Measurements from ENCODE around the gene ANP32A. TPM values are rescaled to one million over a fixed set of nuclear protein-coding genes. Genes with fewer than 3 reads are reported as not detected.

The ANP32A gene
- total and polyA plus RNA-seq, 2 donors (not counting 1 experiment from before 2014, with no cell fraction given) = 47.7 to 53.1 TPM

- Histone ChIP-seq H3K27me3 (ENCODE audit: control insufficient read depth, insufficient read depth, low read length) (peaks cover 13% of the 10 kb centered on the region), H2AFZ (ENCODE audit: low read length) (no peak overlapping the region), H3K36me3 (ENCODE audit: control insufficient read depth, insufficient read depth, low read length) (no peaks in the 10 kb centered on the region), H3K4me3 (replicated peaks in 1 of 4; ENCODE audit: control extremely low read depth in 1 of 4, insufficient read depth in 1 of 4, low read depth in 3 of 4, low read length in 4 of 4) (no peak overlapping the region), H3K4me1 (ENCODE audit: control insufficient read depth, extremely low read depth, insufficient read depth, low read length) (no peaks in the 10 kb centered on the region), H4K20me1 (ENCODE audit: control insufficient read depth, extremely low read depth, insufficient read depth, low read length) (no peaks in the 10 kb centered on the region), H3K9me3 (ENCODE audit: control insufficient read depth, insufficient read depth, low read depth, low read length) (no peaks in the 10 kb centered on the region), H3K4me2 (ENCODE audit: extremely low read depth, insufficient read depth, low read length) (no peak overlapping the region), H3K79me2 (ENCODE audit: control insufficient read depth, insufficient read depth, low read length) (no peaks in the 10 kb centered on the region), H3K9ac (ENCODE audit: insufficient read depth, low read length) (no peak overlapping the region), H3K27ac (ENCODE audit: insufficient read depth, low read length) (no peak overlapping the region)
- DNase-seq (ENCODE audit: low read depth in 2 of 2) = no peak
- TF ChIP-seq EZH2 (IDR thresholded peaks at IDR 0.05; ENCODE audit: low read length, missing control alignments) (peak; percentile 39), CTCF (conservative IDR thresholded peaks at IDR 0.05 in 1 of 2, IDR thresholded peaks at IDR 0.05 in 1 of 2; ENCODE audit: low read depth in 1 of 2, low read length in 2 of 2) (no peak)
These were observed 28.8 kb upstream of the ANP32A start for GRCh38 chr15:68849497-68849896.

GRCh38 chr15:68846851-68847439, 26.2 kb upstream of the ANP32A start:
- Histone ChIP-seq H3K9me3 (ENCODE audit: control insufficient read depth, insufficient read depth, low read depth, low read length) (no peaks in the 10 kb centered on the region), H3K36me3 (ENCODE audit: control insufficient read depth, insufficient read depth, low read length) (no peaks in the 10 kb centered on the region), H3K4me3 (replicated peaks in 1 of 4; ENCODE audit: control extremely low read depth in 1 of 4, insufficient read depth in 1 of 4, low read depth in 3 of 4, low read length in 4 of 4) (no peak overlapping the region), H3K4me2 (ENCODE audit: extremely low read depth, insufficient read depth, low read length) (no peak overlapping the region), H3K27me3 (ENCODE audit: control insufficient read depth, insufficient read depth, low read length) (peaks cover 24% of the 10 kb centered on the region), H2AFZ (ENCODE audit: low read length) (no peak overlapping the region), H3K79me2 (ENCODE audit: control insufficient read depth, insufficient read depth, low read length) (no peaks in the 10 kb centered on the region), H3K9ac (ENCODE audit: insufficient read depth, low read length) (no peak overlapping the region), H3K4me1 (ENCODE audit: control insufficient read depth, extremely low read depth, insufficient read depth, low read length) (no peaks in the 10 kb centered on the region), H4K20me1 (ENCODE audit: control insufficient read depth, extremely low read depth, insufficient read depth, low read length) (no peaks in the 10 kb centered on the region), H3K27ac (ENCODE audit: insufficient read depth, low read length) (no peak overlapping the region)
- DNase-seq (ENCODE audit: low read depth in 2 of 2) = no peak
- no peak for TF ChIP-seq CTCF (conservative IDR thresholded peaks at IDR 0.05 in 1 of 2, IDR thresholded peaks at IDR 0.05 in 1 of 2; ENCODE audit: low read depth in 1 of 2, low read length in 2 of 2)
- no peak for TF ChIP-seq EZH2 (IDR thresholded peaks at IDR 0.05; ENCODE audit: low read length, missing control alignments)

- Histone ChIP-seq H2AFZ (ENCODE audit: low read length) (no peak overlapping the region), H3K79me2 (ENCODE audit: control insufficient read depth, insufficient read depth, low read length) (no peaks in the 10 kb centered on the region)
These were observed 24.3 kb upstream of the ANP32A start for GRCh38 chr15:68844856-68845550.

More at GRCh38 chr15:68844856-68845550, 24.3 kb upstream of the ANP32A start:
- Histone ChIP-seq H3K27me3 (ENCODE audit: control insufficient read depth, insufficient read depth, low read length) (peaks cover 26% of the 10 kb centered on the region), H3K4me2 (ENCODE audit: extremely low read depth, insufficient read depth, low read length) (no peak overlapping the region), H3K9me3 (ENCODE audit: control insufficient read depth, insufficient read depth, low read depth, low read length) (no peaks in the 10 kb centered on the region), H4K20me1 (ENCODE audit: control insufficient read depth, extremely low read depth, insufficient read depth, low read length) (no peaks in the 10 kb centered on the region), H3K4me3 (replicated peaks in 1 of 4; ENCODE audit: control extremely low read depth in 1 of 4, insufficient read depth in 1 of 4, low read depth in 3 of 4, low read length in 4 of 4) (no peak overlapping the region), H3K27ac (ENCODE audit: insufficient read depth, low read length) (no peak overlapping the region), H3K4me1 (ENCODE audit: control insufficient read depth, extremely low read depth, insufficient read depth, low read length) (no peaks in the 10 kb centered on the region), H3K36me3 (ENCODE audit: control insufficient read depth, insufficient read depth, low read length) (no peaks in the 10 kb centered on the region), H3K9ac (ENCODE audit: insufficient read depth, low read length) (no peak overlapping the region)
- no peak for DNase-seq (ENCODE audit: low read depth in 2 of 2)
- no peak for TF ChIP-seq EZH2 (IDR thresholded peaks at IDR 0.05; ENCODE audit: low read length, missing control alignments)
- no peak for TF ChIP-seq CTCF (conservative IDR thresholded peaks at IDR 0.05 in 1 of 2, IDR thresholded peaks at IDR 0.05 in 1 of 2; ENCODE audit: low read depth in 1 of 2, low read length in 2 of 2)
